MM.1S (cell line): ENCODE measurements around the gene SCAPER.
"Not testable (repeated sequence)": the region's sequence is repeated elsewhere in the genome, so short reads cannot be mapped to it uniquely, and the experiment has no call there.

Source experiments
- DNase-seq: peaks from one replicate; pipeline ENCODE4 v3.0.0-alpha.2; 2015
- H2AFZ ChIP-seq: fragments of 300-600 bp; sonication (generic); 2 replicates; pipeline ENCODE4 v1.6.0; 2016; ENCODE audit warnings: antibody characterized with exemption, low read length
- H3F3A ChIP-seq: fragments of 300-600 bp; sonication (generic); 2 replicates; pipeline ENCODE4 v1.6.1; 2016; ENCODE audit warnings: mild to moderate bottlenecking, antibody characterized with exemption, low read length, moderate library complexity, mixed read lengths; ENCODE audit not compliant: insufficient read depth
- H3K27ac ChIP-seq: fragments of 300-600 bp; sonication (generic); 2 replicates; pipeline ENCODE4 v1.5.1; 2016; ENCODE audit warnings: mild to moderate bottlenecking, low read length
- H3K27me3 ChIP-seq: fragments of 300-600 bp; sonication (generic); replicated peaks from 2 replicates; pipeline ENCODE4 v1.6.0; 2016; ENCODE audit warnings: low read length; ENCODE audit not compliant: insufficient read depth
- H3K36me3 ChIP-seq: fragments of 300-600 bp; sonication (generic); replicated peaks from 2 replicates; pipeline ENCODE4 v1.6.1; 2016; ENCODE audit warnings: mild to moderate bottlenecking, low read length, mixed read lengths; ENCODE audit not compliant: insufficient read depth
- H3K4me1 ChIP-seq: fragments of 300-600 bp; sonication (generic); 2 replicates; pipeline ENCODE4 v1.6.1; 2016; ENCODE audit warnings: low read length, mixed read lengths
- H3K4me2 ChIP-seq: fragments of 300-600 bp; sonication (generic); 2 replicates; pipeline ENCODE4 v1.6.0; 2016; ENCODE audit warnings: low read depth, low read length
- H3K4me3 ChIP-seq: fragments of 300-600 bp; sonication (generic); 2 replicates; pipeline ENCODE4 v1.5.1; 2016; ENCODE audit warnings: low read length, mixed read lengths
- H3K79me2 ChIP-seq: fragments of 300-600 bp; sonication (generic); 2 replicates; pipeline ENCODE4 v1.6.1; 2016; ENCODE audit warnings: mixed run types, low read length, mixed read lengths
- H3K9ac ChIP-seq: fragments of 300-600 bp; sonication (generic); 2 replicates; pipeline ENCODE4 v1.6.1; 2016; ENCODE audit warnings: low read length, mixed read lengths
- H3K9me2 ChIP-seq: fragments of 300-600 bp; sonication (generic); replicated peaks from 2 replicates; pipeline ENCODE4 v1.6.1; 2016; ENCODE audit warnings: mild to moderate bottlenecking, low read length, mixed read lengths; ENCODE audit not compliant: insufficient read depth
- H3K9me3 ChIP-seq: fragments of 300-600 bp; sonication (generic); replicated peaks from 2 replicates; pipeline ENCODE4 v1.6.1; 2016; ENCODE audit warnings: mild to moderate bottlenecking, low read length, mixed read lengths; ENCODE audit not compliant: insufficient read depth
- H4K20me1 ChIP-seq: fragments of 300-600 bp; sonication (generic); 2 replicates; pipeline ENCODE4 v1.6.1; 2016; ENCODE audit warnings: mild to moderate bottlenecking, low read length, moderate library complexity, mixed read lengths; ENCODE audit not compliant: insufficient read depth
- CTCF ChIP-seq: fragments of 300-600 bp; sonication (generic); IDR thresholded peaks from 2 replicates; pipeline ENCODE4 v1.5.1; 2016; ENCODE audit warnings: antibody characterized with exemption, low read length, mixed read lengths
- EZH2 ChIP-seq: fragments of 300-600 bp; sonication (generic); optimal IDR thresholded peaks from 2 replicates; pipeline ENCODE3; 2017; ENCODE audit warnings: low read depth, mild to moderate bottlenecking, antibody characterized with exemption, low read length, mixed read lengths
- EZH2phosphoT487 ChIP-seq: fragments of 300-600 bp; sonication (generic); IDR thresholded peaks from 2 replicates; pipeline ENCODE4 v1.6.1; 2018; ENCODE audit warnings: antibody characterized with exemption, low read length

Gene SCAPER

GRCh38 chr15:76517910-76518309 is 387.2 kb downstream of the SCAPER start:
- TF ChIP-seq EZH2 = no peak
- TF ChIP-seq EZH2phosphoT487 = no peak
- TF ChIP-seq CTCF = no peak
- Histone ChIP-seq H3K79me2 (no peaks in the 10 kb centered on the region), H3K4me1 (no peaks in the 10 kb centered on the region), H3K27me3 (no peaks in the 10 kb centered on the region), H2AFZ (no peak overlapping the region), H3K9me3 (no peaks in the 10 kb centered on the region), H3K9me2 (no peaks in the 10 kb centered on the region), H3K4me2 (no peak overlapping the region), H3F3A (no peaks in the 10 kb centered on the region), H4K20me1 (no peaks in the 10 kb centered on the region), H3K9ac (no peak overlapping the region), H3K4me3 (no peak overlapping the region), H3K27ac (no peak overlapping the region), H3K36me3 (no peaks in the 10 kb centered on the region)
- no peak for DNase-seq

DNA sequence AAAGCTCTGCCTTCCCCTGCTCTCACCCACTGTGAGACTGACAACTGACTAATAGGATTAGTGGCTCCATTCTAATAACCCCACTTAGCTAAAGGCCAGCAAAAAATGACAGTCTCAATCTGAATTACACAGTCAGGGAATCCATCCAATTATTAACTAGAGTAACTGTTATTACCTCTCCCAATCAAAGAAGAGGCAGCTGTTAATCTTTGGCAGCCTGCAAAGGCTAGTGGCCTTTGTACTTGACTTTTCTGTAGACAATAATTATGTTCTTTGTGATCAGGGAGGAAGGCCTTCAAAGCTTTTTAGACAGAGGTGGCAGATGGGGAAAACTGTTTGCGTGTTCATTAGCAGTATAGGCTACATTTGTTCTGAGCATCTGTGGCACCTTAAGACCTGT is 390.9 kb downstream of the SCAPER start:
- DNase-seq = no peak
- no peak overlapping the region for H3K27ac ChIP-seq

DNA sequence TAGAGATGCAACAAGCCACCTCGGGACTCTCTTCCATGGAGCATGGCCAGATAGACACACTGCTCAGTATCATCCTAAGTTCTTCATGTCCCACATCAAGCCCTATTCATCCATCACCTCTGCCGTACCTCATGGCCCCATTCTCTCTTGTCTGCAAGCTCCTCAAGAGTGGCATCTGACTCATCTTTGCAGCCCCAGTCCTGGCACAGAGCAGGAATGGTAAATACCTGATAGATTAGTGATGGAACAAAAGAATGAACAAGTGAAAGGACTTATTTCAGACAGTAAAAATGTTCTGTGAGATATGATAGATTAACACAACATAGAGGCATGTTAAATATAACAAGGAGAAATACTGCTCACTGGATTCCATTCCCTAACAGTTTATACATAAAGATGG is 392.2 kb downstream of the SCAPER start:
- no peak overlapping the region for H3K27ac ChIP-seq
- no peak for DNase-seq
- no peaks in the 10 kb centered on the region for H3K79me2 ChIP-seq
- no peaks in the 10 kb centered on the region for H3K9me2 ChIP-seq
- H3K4me3 ChIP-seq = no peak overlapping the region
- no peak overlapping the region for H3K4me2 ChIP-seq
- H3K9ac ChIP-seq = no peak overlapping the region
- no peak overlapping the region for H2AFZ ChIP-seq
- H3K27me3 ChIP-seq = no peaks in the 10 kb centered on the region
- H3F3A ChIP-seq = no peaks in the 10 kb centered on the region
- no peak for TF ChIP-seq CTCF
- no peak for TF ChIP-seq EZH2
- no peak for TF ChIP-seq EZH2phosphoT487
- no peaks in the 10 kb centered on the region for H3K9me3 ChIP-seq
- no peaks in the 10 kb centered on the region for H3K36me3 ChIP-seq
- no peaks in the 10 kb centered on the region for H3K4me1 ChIP-seq
- no peaks in the 10 kb centered on the region for H4K20me1 ChIP-seq

More for the DNA sequence above, 390.9 kb downstream of the SCAPER start:
- TF ChIP-seq EZH2 (no peak), CTCF (no peak), EZH2phosphoT487 (no peak)
- no peak overlapping the region for H3K4me3 ChIP-seq
- H3K9me3 ChIP-seq = no peaks in the 10 kb centered on the region
- no peaks in the 10 kb centered on the region for H3K4me1 ChIP-seq
- no peaks in the 10 kb centered on the region for H3K9me2 ChIP-seq
- no peaks in the 10 kb centered on the region for H3K27me3 ChIP-seq
- H3K9ac ChIP-seq = no peak overlapping the region
- H3K4me2 ChIP-seq = no peak overlapping the region
- no peaks in the 10 kb centered on the region for H3K79me2 ChIP-seq
- no peaks in the 10 kb centered on the region for H4K20me1 ChIP-seq
- no peaks in the 10 kb centered on the region for H3K36me3 ChIP-seq
- H3F3A ChIP-seq = no peaks in the 10 kb centered on the region
- H2AFZ ChIP-seq = no peak overlapping the region

DNA sequence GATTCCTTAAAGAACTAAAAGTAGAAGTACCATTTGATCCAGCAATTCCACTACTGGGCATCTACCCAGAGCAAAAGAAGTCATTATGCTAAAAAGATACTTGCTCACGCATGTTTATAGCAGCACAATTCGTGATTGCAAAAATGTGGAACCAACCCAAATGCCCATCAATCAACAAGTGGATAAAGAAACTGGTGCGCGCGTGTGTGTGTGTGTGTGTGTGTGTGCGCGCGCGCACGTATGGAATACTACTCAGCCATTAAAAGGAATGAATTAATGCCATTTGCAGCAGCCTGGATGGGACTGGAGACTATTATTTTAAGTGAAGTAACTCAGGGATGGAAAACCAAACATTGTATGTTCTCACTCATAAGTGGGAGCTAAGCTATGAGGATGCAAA is 394.5 kb downstream of the SCAPER start:
- not testable (repeated sequence) for H3K9me3 ChIP-seq, H3K27me3 ChIP-seq, H3K4me1 ChIP-seq, H3K79me2 ChIP-seq, DNase-seq, H2AFZ ChIP-seq, H3K27ac ChIP-seq, H3K4me2 ChIP-seq, H3K9ac ChIP-seq, H3F3A ChIP-seq, H4K20me1 ChIP-seq, H3K36me3 ChIP-seq, H3K9me2 ChIP-seq, H3K4me3 ChIP-seq
